Gastroesophageal sphincter (tissue), 2 donors: ENCODE measurements around the gene SCAP.

Source experiments
- EP300 ChIP-seq: sonication (generic); formaldehyde crosslinking; IDR thresholded peaks from one replicate; pipeline ENCODE4 v1.6.1; 2017; ENCODE audit warnings: antibody characterized with exemption, mild to moderate bottlenecking
- POLR2A ChIP-seq, 2 donors: fragments of 450-650 bp; IDR thresholded peaks; one replicate each; pipeline ENCODE4 v1.6.1; 2017; ENCODE audit warnings: antibody characterized with exemption in 2 of 2, mild to moderate bottlenecking in 2 of 2, moderate library complexity in 1 of 2

DNA sequence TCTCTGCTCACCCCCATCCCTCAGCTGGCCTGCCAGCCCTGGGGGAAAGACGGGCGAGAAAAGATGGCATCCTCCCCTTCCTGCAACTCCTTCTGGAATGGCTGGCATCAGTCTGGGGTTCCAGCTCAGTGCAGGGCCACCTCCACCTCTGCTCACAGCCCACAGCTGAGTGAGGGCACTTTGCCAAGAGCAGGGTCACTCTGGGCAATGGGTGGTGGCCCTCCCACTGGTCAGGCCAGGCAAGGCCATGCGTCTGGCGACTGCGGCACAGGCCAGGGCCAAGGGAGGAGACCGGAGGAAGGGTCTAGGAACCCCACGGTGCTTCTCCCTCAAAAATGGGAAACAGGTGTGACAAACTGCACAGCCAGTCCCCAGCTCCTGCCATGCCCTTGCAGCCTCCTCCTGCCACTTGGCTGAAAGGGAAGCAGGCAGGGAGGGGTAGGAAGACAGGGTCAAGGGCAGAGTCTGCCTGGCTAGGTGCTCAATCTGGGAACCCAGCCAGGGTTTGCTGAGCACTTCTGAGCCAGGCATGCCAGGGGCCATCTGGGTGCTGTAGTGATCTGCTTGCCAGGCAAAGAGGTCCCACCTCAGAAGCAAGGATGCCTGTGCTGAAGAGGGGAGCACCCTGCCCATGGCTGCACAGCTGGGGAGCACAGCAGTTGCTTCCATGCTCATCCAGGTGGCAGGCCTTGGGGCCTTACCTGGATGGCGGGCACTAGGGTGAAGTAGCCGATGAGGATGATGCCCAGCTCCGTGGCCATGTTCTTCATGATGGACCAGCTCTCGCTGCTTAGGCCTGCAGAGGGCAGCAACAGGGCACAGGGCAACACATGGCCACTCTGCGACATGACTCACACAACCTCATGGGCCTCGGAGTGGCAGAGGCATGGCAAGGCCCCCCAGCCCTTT is 53.7 kb downstream of the SCAP start:
- TF ChIP-seq EP300 (no peak), POLR2A (IDR thresholded peaks at IDR 0.05) (no peak)
